Kidney epithelial cell (primary cell): Measurements from ENCODE around the gene BRD9. TPM values are rescaled to one million over a fixed set of nuclear protein-coding genes. Genes with fewer than 3 reads are reported as not detected.
A peak's percentile ranks its signal among the peaks of the same experiment; 100 is the strongest.
"Not testable (repeated sequence)": the region's sequence is repeated elsewhere in the genome, so short reads cannot be mapped to it uniquely, and the experiment has no call there.

Experiments used
- DNase-seq: peaks from one replicate; pipeline ENCODE4 v3.0.0-alpha.2; 2010; ENCODE audit warnings: low read depth
- H3K27me3 ChIP-seq: 2 replicates; pipeline ENCODE4 v1.6.0; 2011; ENCODE audit warnings: low read length; ENCODE audit not compliant: control insufficient read depth, insufficient read depth
- H3K36me3 ChIP-seq: 2 replicates; pipeline ENCODE4 v1.5.1; 2011; ENCODE audit warnings: low read length; ENCODE audit not compliant: control insufficient read depth, insufficient read depth
- H3K4me3 ChIP-seq: 2 replicates; pipeline ENCODE4 v1.5.1; 2011; ENCODE audit warnings: low read depth, mild to moderate bottlenecking, control low read depth, low read length
- total RNA-seq: library from RNA; depleted of rRNA; stranded (reverse); fragments of >200 nt; gene quantifications from 2 replicates; pipeline ENCODE4 v1.2.3, GENCODE V29; 2015
- TF ChIP-seq, protein P1 (sequence below): IDR thresholded peaks from 2 replicates; pipeline ENCODE4 v1.5.1; 2011; ENCODE audit warnings: mild to moderate bottlenecking, moderate library complexity, low read length, control low read depth, inconsistent platforms; ENCODE audit not compliant: insufficient read depth, poor library complexity, severe bottlenecking

Gene BRD9
- total RNA-seq, 1 donor from 2014 or later = 47.3 TPM

GRCh38 chr5:923281-923873 is 30.8 kb upstream of the BRD9 start:
- TF ChIP-seq, protein P1, sequence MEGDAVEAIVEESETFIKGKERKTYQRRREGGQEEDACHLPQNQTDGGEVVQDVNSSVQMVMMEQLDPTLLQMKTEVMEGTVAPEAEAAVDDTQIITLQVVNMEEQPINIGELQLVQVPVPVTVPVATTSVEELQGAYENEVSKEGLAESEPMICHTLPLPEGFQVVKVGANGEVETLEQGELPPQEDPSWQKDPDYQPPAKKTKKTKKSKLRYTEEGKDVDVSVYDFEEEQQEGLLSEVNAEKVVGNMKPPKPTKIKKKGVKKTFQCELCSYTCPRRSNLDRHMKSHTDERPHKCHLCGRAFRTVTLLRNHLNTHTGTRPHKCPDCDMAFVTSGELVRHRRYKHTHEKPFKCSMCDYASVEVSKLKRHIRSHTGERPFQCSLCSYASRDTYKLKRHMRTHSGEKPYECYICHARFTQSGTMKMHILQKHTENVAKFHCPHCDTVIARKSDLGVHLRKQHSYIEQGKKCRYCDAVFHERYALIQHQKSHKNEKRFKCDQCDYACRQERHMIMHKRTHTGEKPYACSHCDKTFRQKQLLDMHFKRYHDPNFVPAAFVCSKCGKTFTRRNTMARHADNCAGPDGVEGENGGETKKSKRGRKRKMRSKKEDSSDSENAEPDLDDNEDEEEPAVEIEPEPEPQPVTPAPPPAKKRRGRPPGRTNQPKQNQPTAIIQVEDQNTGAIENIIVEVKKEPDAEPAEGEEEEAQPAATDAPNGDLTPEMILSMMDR = peak; percentile 93
- H3K27me3 ChIP-seq = peaks cover 10% of the 10 kb centered on the region
- H3K4me3 ChIP-seq = no peak overlapping the region
- no peak for DNase-seq
- no peaks in the 10 kb centered on the region for H3K36me3 ChIP-seq

DNA sequence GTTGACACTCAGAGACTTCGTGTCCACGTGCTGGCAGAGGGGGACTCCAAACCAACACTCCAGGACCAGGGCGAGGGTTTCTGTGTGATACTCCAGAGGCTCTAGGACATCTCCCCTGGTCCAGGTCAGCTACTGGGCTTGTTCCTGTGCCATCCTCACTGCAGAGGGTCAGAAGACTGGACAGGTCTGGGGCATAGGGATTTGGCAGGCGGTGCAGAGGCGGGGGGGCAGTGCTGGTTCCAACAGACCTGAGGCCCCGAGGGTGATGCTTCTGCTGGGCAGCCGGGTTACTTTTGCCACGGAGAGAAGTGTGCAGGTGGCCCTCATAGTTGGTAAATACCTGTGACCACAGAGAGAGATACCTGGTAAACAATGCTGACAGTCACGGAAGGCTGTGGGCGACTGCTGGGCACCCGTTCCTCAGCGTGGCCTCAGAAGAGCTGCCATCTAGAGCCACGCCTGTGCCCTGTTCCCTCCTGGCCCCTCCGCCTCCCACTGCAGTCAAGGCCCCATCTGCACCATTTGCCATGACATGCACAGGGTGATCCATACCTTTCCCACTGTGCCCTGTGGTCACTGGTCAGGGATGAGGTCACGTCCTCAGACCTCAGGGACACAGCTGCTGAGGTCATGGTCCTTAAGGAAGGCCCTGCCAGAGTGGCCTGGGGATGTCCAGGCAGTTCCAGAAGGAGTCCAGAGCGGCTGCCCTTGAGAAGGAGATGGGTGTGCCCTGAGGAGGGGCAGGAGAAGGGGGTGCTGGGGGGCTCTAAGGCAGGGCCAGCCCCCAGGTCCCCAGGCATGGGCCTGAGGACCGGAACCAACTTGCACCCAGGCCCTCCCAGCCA is 30.1 kb upstream of the BRD9 start:
- DNase-seq = no peak
- TF ChIP-seq, protein P1 = no peak
- peaks cover 10% of the 10 kb centered on the region for H3K27me3 ChIP-seq
- no peaks in the 10 kb centered on the region for H3K36me3 ChIP-seq
- no peak overlapping the region for H3K4me3 ChIP-seq

GRCh38 chr5:921456-922435 is 29.1 kb upstream of the BRD9 start:
- H3K4me3 ChIP-seq = no peak overlapping the region
- no peaks in the 10 kb centered on the region for H3K36me3 ChIP-seq
- no peak for DNase-seq
- TF ChIP-seq, protein P1 = no peak
- peaks cover 4% of the 10 kb centered on the region for H3K27me3 ChIP-seq

DNA sequence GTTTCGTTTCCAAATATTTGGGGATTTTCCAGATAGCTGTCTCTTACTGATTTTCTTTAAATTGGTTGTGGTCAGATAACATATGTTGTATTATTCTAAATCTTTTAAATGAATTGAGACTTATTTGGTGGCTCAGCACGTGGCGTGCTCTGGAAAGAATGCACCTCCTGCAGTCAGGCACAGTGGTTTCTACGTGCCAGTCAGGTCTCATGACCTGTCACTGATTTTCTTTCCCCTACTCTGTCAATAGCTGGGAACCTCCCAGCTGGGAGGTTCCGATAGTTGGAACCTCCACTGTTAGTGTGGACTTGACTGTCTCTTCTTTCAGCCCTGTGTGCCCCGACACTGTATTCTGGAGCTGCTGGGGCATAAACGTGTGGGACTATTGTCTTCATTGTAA is 27.7 kb upstream of the BRD9 start:
- H3K27me3 ChIP-seq = no peaks in the 10 kb centered on the region
- DNase-seq = no peak
- no peak overlapping the region for H3K4me3 ChIP-seq
- H3K36me3 ChIP-seq = peaks cover 4% of the 10 kb centered on the region
- TF ChIP-seq, protein P1 = no peak

- DNase-seq = no peak
- H3K4me3 ChIP-seq = no peak overlapping the region
- H3K36me3 ChIP-seq = peaks cover 4% of the 10 kb centered on the region
- H3K27me3 ChIP-seq = no peaks in the 10 kb centered on the region
- TF ChIP-seq, protein P1 = no peak
These were observed 26.9 kb upstream of the BRD9 start for GRCh38 chr5:919356-920000.

- not testable (repeated sequence) for H3K27me3 ChIP-seq, DNase-seq, H3K36me3 ChIP-seq, H3K4me3 ChIP-seq
These were observed 26.1 kb upstream of the BRD9 start for GRCh38 chr5:918717-919116.
